Breast epithelium (tissue), 3 donors: ENCODE data around the gene ABHD5.
"Not testable (repeated sequence)": the region's sequence is repeated elsewhere in the genome, so short reads cannot be mapped to it uniquely, and the experiment has no call there.

Source experiments
- POLR2A ChIP-seq: fragments of 450-650 bp; IDR thresholded peaks from one replicate; pipeline ENCODE4 v1.6.1; 2016; ENCODE audit warnings: antibody characterized with exemption, mild to moderate bottlenecking, moderate library complexity
- POLR2AphosphoS5 ChIP-seq, 3 donors: sonication (generic); formaldehyde crosslinking; IDR thresholded peaks; one replicate each; pipeline ENCODE4 v1.6.1; 2017; ENCODE audit warnings: antibody characterized with exemption in 3 of 3
- TF ChIP-seq, protein P1 (sequence below), 3 donors: fragments of 450-650 bp; IDR thresholded peaks; one replicate each; pipeline ENCODE4 v1.5.1; 2016 to 2017; ENCODE audit warnings: antibody characterized with exemption in 3 of 3, mild to moderate bottlenecking in 3 of 3, moderate library complexity in 3 of 3

DNA sequence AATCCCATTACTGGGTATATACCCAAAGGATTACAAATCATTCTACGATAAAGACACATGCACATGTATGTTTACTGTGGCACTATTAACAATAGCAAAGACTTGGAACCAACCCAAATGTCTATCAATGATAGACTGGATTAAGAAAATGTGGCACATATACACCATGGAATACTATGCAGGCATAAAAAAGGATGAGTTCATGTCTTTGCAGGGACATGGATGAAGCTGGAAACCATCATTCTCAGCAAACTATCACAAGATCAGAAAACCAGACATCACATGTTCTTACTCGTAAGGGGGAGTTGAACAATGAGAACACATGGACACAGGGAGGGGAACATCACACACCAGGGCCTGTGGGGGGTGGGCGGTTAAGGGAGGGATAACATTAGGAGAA, 25.7 kb upstream of the ABHD5 start:
- TF ChIP-seq POLR2A; POLR2AphosphoS5 (IDR thresholded peaks at IDR 0.05): not testable (repeated sequence)
- TF ChIP-seq, protein P1, sequence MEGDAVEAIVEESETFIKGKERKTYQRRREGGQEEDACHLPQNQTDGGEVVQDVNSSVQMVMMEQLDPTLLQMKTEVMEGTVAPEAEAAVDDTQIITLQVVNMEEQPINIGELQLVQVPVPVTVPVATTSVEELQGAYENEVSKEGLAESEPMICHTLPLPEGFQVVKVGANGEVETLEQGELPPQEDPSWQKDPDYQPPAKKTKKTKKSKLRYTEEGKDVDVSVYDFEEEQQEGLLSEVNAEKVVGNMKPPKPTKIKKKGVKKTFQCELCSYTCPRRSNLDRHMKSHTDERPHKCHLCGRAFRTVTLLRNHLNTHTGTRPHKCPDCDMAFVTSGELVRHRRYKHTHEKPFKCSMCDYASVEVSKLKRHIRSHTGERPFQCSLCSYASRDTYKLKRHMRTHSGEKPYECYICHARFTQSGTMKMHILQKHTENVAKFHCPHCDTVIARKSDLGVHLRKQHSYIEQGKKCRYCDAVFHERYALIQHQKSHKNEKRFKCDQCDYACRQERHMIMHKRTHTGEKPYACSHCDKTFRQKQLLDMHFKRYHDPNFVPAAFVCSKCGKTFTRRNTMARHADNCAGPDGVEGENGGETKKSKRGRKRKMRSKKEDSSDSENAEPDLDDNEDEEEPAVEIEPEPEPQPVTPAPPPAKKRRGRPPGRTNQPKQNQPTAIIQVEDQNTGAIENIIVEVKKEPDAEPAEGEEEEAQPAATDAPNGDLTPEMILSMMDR (IDR thresholded peaks at IDR 0.05), result not testable (repeated sequence)
